Right kidney (tissue), 1 donor: ENCODE data around the gene PGA3.
"Not testable (repeated sequence)": the region's sequence is repeated elsewhere in the genome, so short reads cannot be mapped to it uniquely, and the experiment has no call there.

Source experiments
- DNase-seq: peaks from one replicate; pipeline ENCODE4 v3.0.0-alpha.2; 2016

The PGA3 gene

GRCh38 chr11:61210629-61211028 is 7.3 kb downstream of the PGA3 start:
- not testable (repeated sequence) for DNase-seq

- DNase-seq, result not testable (repeated sequence)
Observed at GRCh38 chr11:61211327-61211952, 8.1 kb downstream of the PGA3 start.

GRCh38 chr11:61212202-61212601 is 8.9 kb downstream of the PGA3 start:
- not testable (repeated sequence) for DNase-seq

- not testable (repeated sequence) for DNase-seq
Observed at GRCh38 chr11:61213711-61214324, 10.5 kb downstream of the PGA3 start.

- not testable (repeated sequence) for DNase-seq
Observed at GRCh38 chr11:61218306-61218705, 15.0 kb downstream of the PGA3 start.

- DNase-seq, result not testable (repeated sequence)
Observed at GRCh38 chr11:61219016-61219415, 15.7 kb downstream of the PGA3 start.

GRCh38 chr11:61222047-61222446 is 18.7 kb downstream of the PGA3 start, which contains the start of gene PGA4:
PGA4 (plus strand) TSS chr11:61222347; CDS start chr11:61222401, 54 bp downstream.
- DNase-seq, result not testable (repeated sequence)

GRCh38 chr11:61222692-61223091 is 19.4 kb downstream of the PGA3 start:
- DNase-seq, result not testable (repeated sequence)

- DNase-seq, result not testable (repeated sequence)
Observed at GRCh38 chr11:61226457-61227137, 23.3 kb downstream of the PGA3 start.

- not testable (repeated sequence) for DNase-seq
Observed at GRCh38 chr11:61229458-61229857, 26.1 kb downstream of the PGA3 start.

- DNase-seq, result not testable (repeated sequence)
Observed at GRCh38 chr11:61231033-61231432, 27.7 kb downstream of the PGA3 start.

- not testable (repeated sequence) for DNase-seq
Observed at GRCh38 chr11:61231585-61231984, 28.3 kb downstream of the PGA3 start.

- DNase-seq, result not testable (repeated sequence)
Observed at GRCh38 chr11:61232548-61233145, 29.3 kb downstream of the PGA3 start.

- not testable (repeated sequence) for DNase-seq
Observed at GRCh38 chr11:61237130-61237529, 33.8 kb downstream of the PGA3 start.

GRCh38 chr11:61240288-61240687 is 37.0 kb downstream of the PGA3 start:
- DNase-seq, result not testable (repeated sequence)

GRCh38 chr11:61240875-61241274 is 37.6 kb downstream of the PGA3 start, which contains the start of gene PGA5:
PGA5 (plus strand) TSS chr11:61241175; CDS start chr11:61241227, 52 bp downstream.
- DNase-seq, result not testable (repeated sequence)

GRCh38 chr11:61241526-61241925 is 38.2 kb downstream of the PGA3 start:
- DNase-seq, result not testable (repeated sequence)

GRCh38 chr11:61245284-61245964 is 42.1 kb downstream of the PGA3 start:
- not testable (repeated sequence) for DNase-seq

GRCh38 chr11:61248071-61248470 is 44.8 kb downstream of the PGA3 start:
- not testable (repeated sequence) for DNase-seq

- not testable (repeated sequence) for DNase-seq
Observed at GRCh38 chr11:61249201-61249600, 45.9 kb downstream of the PGA3 start.

- DNase-seq, result not testable (repeated sequence)
Observed at GRCh38 chr11:61250796-61251765, 47.8 kb downstream of the PGA3 start.
